ENCODE data around the gene NDUFS7. TPM values are rescaled to one million over a fixed set of nuclear protein-coding genes. Genes with fewer than 3 reads are reported as not detected.

The NDUFS7 gene
- total RNA-seq, 1 experiment from 2014 or later: 135 TPM

GRCh38 chr19:1377176-1377964 lies 6.3 kb upstream of the NDUFS7 start:
- DNase-seq (ENCODE audit: unreplicated experiment): no peak
- H3K4me1 Mint-ChIP-seq (ENCODE audit: insufficient read depth, unreplicated experiment): no peaks in the 10 kb centered on the region
- H3K4me3 Mint-ChIP-seq (ENCODE audit: unreplicated experiment): no peak overlapping the region
- H3K27ac Mint-ChIP-seq (ENCODE audit: low read depth, unreplicated experiment): no peak overlapping the region
- no peaks in the 10 kb centered on the region for H3K9me3 Mint-ChIP-seq (ENCODE audit: unreplicated experiment)
- BruUV-seq (replicated peaks): no TSS peak
- ChIA-PET CTCF (interaction anchor here (0.6 kb wide), 1 partner anchor 63 kb away, joined by 3 read pairs; no protein-coding TSS in a partner anchor), POLR2A (no interaction called here)
- peaks cover 22% of the 10 kb centered on the region for H3K36me3 Mint-ChIP-seq (ENCODE audit: insufficient read depth, unreplicated experiment)
- H3K27me3 Mint-ChIP-seq (ENCODE audit: insufficient read depth, unreplicated experiment): no peaks in the 10 kb centered on the region
- intact Hi-C loops (cut with micrococcal nuclease): no loop called here
- TF ChIP-seq CTCF (IDR thresholded peaks at IDR 0.05; ENCODE audit: unreplicated experiment): no peak

GRCh38 chr19:1377965-1378785 lies 5.5 kb upstream of the NDUFS7 start:
- intact Hi-C loops (cut with micrococcal nuclease): no loop called here
- no peaks in the 10 kb centered on the region for H3K4me1 Mint-ChIP-seq (ENCODE audit: insufficient read depth, unreplicated experiment)
- no TSS peak for BruUV-seq (replicated peaks)
- no peaks in the 10 kb centered on the region for H3K9me3 Mint-ChIP-seq (ENCODE audit: unreplicated experiment)
- CTCF ChIA-PET: interaction anchor here (0.6 kb wide), 1 partner anchor 64 kb away, joined by 3 read pairs; no protein-coding TSS in a partner anchor
- H3K27ac Mint-ChIP-seq (ENCODE audit: low read depth, unreplicated experiment): no peak overlapping the region
- POLR2A ChIA-PET: no interaction called here
- H3K4me3 Mint-ChIP-seq (ENCODE audit: unreplicated experiment): no peak overlapping the region
- TF ChIP-seq CTCF (IDR thresholded peaks at IDR 0.05; ENCODE audit: unreplicated experiment): no peak
- H3K36me3 Mint-ChIP-seq (ENCODE audit: insufficient read depth, unreplicated experiment): peaks cover 22% of the 10 kb centered on the region
- no peak for DNase-seq (ENCODE audit: unreplicated experiment)
- no peaks in the 10 kb centered on the region for H3K27me3 Mint-ChIP-seq (ENCODE audit: insufficient read depth, unreplicated experiment)

GRCh38 chr19:1379126-1379905 lies 4.4 kb upstream of the NDUFS7 start:
- ChIA-PET CTCF (no interaction called here), POLR2A (no interaction called here)
- intact Hi-C loops (cut with micrococcal nuclease): no loop called here
- no peak for TF ChIP-seq CTCF (IDR thresholded peaks at IDR 0.05; ENCODE audit: unreplicated experiment)
- H3K36me3 Mint-ChIP-seq (ENCODE audit: insufficient read depth, unreplicated experiment): peaks cover 29% of the 10 kb centered on the region
- no peak overlapping the region for H3K4me3 Mint-ChIP-seq (ENCODE audit: unreplicated experiment)
- H3K9me3 Mint-ChIP-seq (ENCODE audit: unreplicated experiment): no peaks in the 10 kb centered on the region
- BruUV-seq (replicated peaks): no TSS peak
- no peak for DNase-seq (ENCODE audit: unreplicated experiment)
- no peak overlapping the region for H3K27ac Mint-ChIP-seq (ENCODE audit: low read depth, unreplicated experiment)
- peaks cover 2% of the 10 kb centered on the region for H3K4me1 Mint-ChIP-seq (ENCODE audit: insufficient read depth, unreplicated experiment)
- H3K27me3 Mint-ChIP-seq (ENCODE audit: insufficient read depth, unreplicated experiment): no peaks in the 10 kb centered on the region
